B cell (primary cell): ENCODE results near the gene RTP4. TPM values are rescaled to one million over a fixed set of nuclear protein-coding genes. Genes with fewer than 3 reads are reported as not detected.

Source experiments
- ATAC-seq: fragments of 200-7000 bp; cut with Tn5 transposase; one replicate; pipeline ENCODE4 v1.10.0; 2021; ENCODE audit warnings: low read depth, mild to moderate bottlenecking, moderate number of reproducible peaks, moderate library complexity
- CTCF ChIA-PET: fragments of 350-600 bp; sonication (Branson Sonifier 250); formaldehyde crosslinking; loops from one replicate; lab custom pipeline; 2021; ENCODE audit warnings: antibody characterized with exemption, inconsistent platforms; lab: Charles Lee
- POLR2A ChIA-PET: fragments of 350-600 bp; sonication (Branson Sonifier 250); formaldehyde crosslinking; loops from one replicate; lab custom pipeline; 2021; ENCODE audit warnings: antibody characterized with exemption; lab: Charles Lee
- DNase-seq: peaks from one replicate; pipeline ENCODE4 v3.0.0; 2013
- H2AFZ ChIP-seq: 2 replicates; pipeline ENCODE4 v1.6.1; 2012; ENCODE audit warnings: mild to moderate bottlenecking, low read depth, low read length; ENCODE audit not compliant: insufficient read depth, poor library complexity, severe bottlenecking
- H3K27ac ChIP-seq, 2 donors: 1 replicate in 1 of 2; 2 replicates in 1 of 2; pipeline ENCODE4 v1.5.1; 2012 to 2013; ENCODE audit warnings: low read length in 2 of 2, mild to moderate bottlenecking in 2 of 2, moderate library complexity in 1 of 2
- H3K27me3 ChIP-seq, 4 experiments: fragments of 200-600 bp in 1 of 4; sonication (generic) in 1 of 4; replicated peaks in 1 of 4; 1 replicate in 2 of 4; 2 replicates in 2 of 4; pipeline versions ENCODE4 v1.6.1 to v1.7.0; 2013 to 2016; ENCODE audit warnings: low read length in 3 of 4, mild to moderate bottlenecking in 2 of 4, mixed read lengths in 1 of 4, moderate library complexity in 1 of 4; ENCODE audit not compliant: insufficient read depth in 4 of 4, control insufficient read depth in 3 of 4; ENCODE audit errors: control extremely low read depth in 1 of 4
- H3K36me3 ChIP-seq, 2 experiments: replicated peaks in 1 of 2; 1 replicate in 1 of 2; 2 replicates in 1 of 2; pipeline versions ENCODE4 v1.6.1 to v1.7.1; 2013; ENCODE audit warnings: low read length in 1 of 2; ENCODE audit not compliant: insufficient read depth in 2 of 2, control insufficient read depth in 1 of 2; ENCODE audit errors: control extremely low read depth in 1 of 2, extremely low read depth in 1 of 2
- H3K4me1 ChIP-seq, 2 donors: fragments of 200-600 bp in 1 of 2; sonication (generic) in 1 of 2; 1 replicate in 1 of 2; 2 replicates in 1 of 2; pipeline versions ENCODE4 v1.5.1 to v1.6.1; 2013 to 2017; ENCODE audit warnings: low read length in 2 of 2; ENCODE audit not compliant: control insufficient read depth in 2 of 2, insufficient read depth in 2 of 2
- H3K4me2 ChIP-seq: replicated peaks from 2 replicates; pipeline ENCODE3; 2012; ENCODE audit warnings: mild to moderate bottlenecking, low read depth, low read length; ENCODE audit not compliant: poor library complexity, severe bottlenecking
- H3K4me3 ChIP-seq, 5 experiments: fragments of 200-600 bp in 1 of 5; sonication (generic) in 1 of 5; 1 replicate in 3 of 5; 2 replicates in 2 of 5; pipeline versions ENCODE4 v1.5.1 to v1.7.0; 2011 to 2016; ENCODE audit warnings: low read length in 4 of 5, mild to moderate bottlenecking in 4 of 5, low read depth in 2 of 5, control low read depth in 1 of 5, moderate library complexity in 1 of 5; ENCODE audit not compliant: insufficient read depth in 1 of 5; ENCODE audit errors: control extremely low read depth in 1 of 5, extremely low read depth in 1 of 5
- H3K79me2 ChIP-seq: fragments of 200-600 bp; sonication (generic); one replicate; pipeline ENCODE4 v1.6.0; 2016; ENCODE audit warnings: low read length; ENCODE audit not compliant: control insufficient read depth, insufficient read depth
- H3K9ac ChIP-seq: fragments of 200-600 bp; sonication (generic); 2 replicates; pipeline ENCODE4 v1.6.1; 2017; ENCODE audit warnings: mild to moderate bottlenecking, low read length, moderate library complexity
- H3K9me3 ChIP-seq, 3 donors: one replicate each; pipeline versions ENCODE4 v1.6.1 to v1.7.1; 2013; ENCODE audit warnings: low read length in 2 of 3; ENCODE audit not compliant: control insufficient read depth in 2 of 3, insufficient read depth in 1 of 3; ENCODE audit errors: control extremely low read depth in 1 of 3
- H4K20me1 ChIP-seq: 2 replicates; pipeline ENCODE4 v1.6.0; 2012; ENCODE audit warnings: mild to moderate bottlenecking, low read length; ENCODE audit not compliant: insufficient read depth, control insufficient read depth, poor library complexity, severe bottlenecking
- H3K27ac Mint-ChIP-seq: one replicate; pipeline ENCODE4 v1.8.0; 2021; ENCODE audit warnings: mixed read lengths
- H3K27me3 Mint-ChIP-seq: one replicate; pipeline ENCODE4 v1.8.0; 2021; ENCODE audit warnings: mixed read lengths
- H3K4me1 Mint-ChIP-seq: one replicate; pipeline ENCODE4 v1.8.0; 2021; ENCODE audit warnings: mixed read lengths
- H3K4me3 Mint-ChIP-seq: one replicate; pipeline ENCODE4 v1.8.0; 2021; ENCODE audit warnings: mixed read lengths
- H3K9me3 Mint-ChIP-seq: one replicate; pipeline ENCODE4 v1.8.0; 2022; ENCODE audit warnings: mixed read lengths; ENCODE audit not compliant: insufficient read depth
- EZH2 ChIP-seq: IDR thresholded peaks from 2 replicates; pipeline ENCODE4 v1.6.1; 2012; ENCODE audit warnings: borderline replicate concordance, low read depth, mild to moderate bottlenecking, moderate library complexity, low read length; ENCODE audit not compliant: insufficient read depth, poor library complexity, severe bottlenecking
- WGBS: methylation state at CpG from one replicate; pipeline ENCODE4 v1.1.5; 2013; ENCODE audit warnings: missing lambda C conversion rate; ENCODE audit not compliant: insufficient coverage; 5-methylcytosine and 5-hydroxymethylcytosine counted together
- intact Hi-C: fragments of 100-400 bp; cut with micrococcal nuclease; formaldehyde crosslinking; loops from one replicate; pipeline ENCODE4 v1.10.0; 2022
- polyA plus RNA-seq: library from polyadenylated mRNA; depleted of rRNA; stranded (reverse); fragments of >200 nt; gene quantifications from 2 replicates; pipeline ENCODE4 v1.2.3, GENCODE V29; 2012
- total RNA-seq, 2 donors: library from RNA; stranded (reverse); fragments of 120-200 nt in 1 of 2; gene quantifications; 1 replicate in 1 of 2; 2 replicates in 1 of 2; pipeline versions ENCODE4 v1.2.3 to v1.2.4, GENCODE V29; 2013 to 2022
- TF ChIP-seq, protein P1 (sequence below): fragments of 200-600 bp; IDR thresholded peaks from one replicate; pipeline ENCODE4 v1.8.0; 2022; ENCODE audit warnings: antibody characterized with exemption, mild to moderate bottlenecking

RTP4 gene
- total and polyA plus RNA-seq, 2 donors (not counting 1 experiment from before 2014, with no cell fraction given) = 1.0 to 6.7 TPM

DNA sequence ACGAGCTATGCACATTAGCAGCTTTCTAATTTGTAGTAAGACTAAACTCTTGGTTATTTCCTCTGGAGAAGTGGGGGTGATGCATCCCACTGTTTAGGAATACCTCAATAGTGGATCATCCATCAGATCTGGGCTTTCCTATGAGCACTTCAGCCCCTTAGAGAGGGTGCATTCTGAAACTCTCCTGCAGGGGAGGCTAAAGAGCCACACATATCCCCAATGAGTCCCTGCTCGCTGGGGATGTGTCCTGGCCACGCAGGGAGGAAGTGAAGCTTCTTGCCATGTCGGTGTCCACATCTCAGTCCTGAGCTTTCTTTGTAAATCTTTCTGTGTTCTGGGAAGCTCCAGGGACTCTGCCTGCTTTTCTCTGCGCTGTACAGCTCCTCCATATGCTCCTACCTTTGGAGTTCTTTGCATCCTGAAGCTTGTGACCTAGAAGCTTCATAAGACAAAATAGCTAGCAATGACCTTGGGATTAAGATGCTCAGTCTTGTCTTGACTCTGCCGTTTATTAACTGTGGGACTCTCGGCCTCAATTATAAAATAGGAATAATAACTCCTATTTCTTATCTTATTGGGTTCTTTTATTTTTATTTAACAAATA, 48.4 kb upstream of the RTP4 start:
- no peak overlapping the region for H3K27ac Mint-ChIP-seq
- H3K27me3 ChIP-seq = peaks cover 0 to 40% (median 21%) of the 10 kb centered on the region in 4 experiments
- H4K20me1 ChIP-seq = no peaks in the 10 kb centered on the region
- H3K27me3 Mint-ChIP-seq = peaks cover 58% of the 10 kb centered on the region
- peaks cover 0 to 3% (median 0%) of the 10 kb centered on the region in 3 donors for H3K9me3 ChIP-seq
- H3K27ac ChIP-seq = no peak overlapping the region
- CTCF ChIA-PET = interaction anchor here (0.7 to 15.4 kb wide), 33 partner anchors 8 to 1829 kb away, joined by 3 to 479 read pairs (median 6); partner anchors contain the start of genes RTP2 and RTP4
- H2AFZ ChIP-seq = no peak overlapping the region
- H3K79me2 ChIP-seq = no peaks in the 10 kb centered on the region
- POLR2A ChIA-PET = no interaction called here
- peaks cover 8% of the 10 kb centered on the region for H3K4me1 Mint-ChIP-seq
- no peak overlapping the region for H3K9ac ChIP-seq
- H3K4me3 ChIP-seq = no peak overlapping the region
- DNase-seq (peak; percentile 61), ATAC-seq (peak; percentile 64)
- TF ChIP-seq, protein P1, sequence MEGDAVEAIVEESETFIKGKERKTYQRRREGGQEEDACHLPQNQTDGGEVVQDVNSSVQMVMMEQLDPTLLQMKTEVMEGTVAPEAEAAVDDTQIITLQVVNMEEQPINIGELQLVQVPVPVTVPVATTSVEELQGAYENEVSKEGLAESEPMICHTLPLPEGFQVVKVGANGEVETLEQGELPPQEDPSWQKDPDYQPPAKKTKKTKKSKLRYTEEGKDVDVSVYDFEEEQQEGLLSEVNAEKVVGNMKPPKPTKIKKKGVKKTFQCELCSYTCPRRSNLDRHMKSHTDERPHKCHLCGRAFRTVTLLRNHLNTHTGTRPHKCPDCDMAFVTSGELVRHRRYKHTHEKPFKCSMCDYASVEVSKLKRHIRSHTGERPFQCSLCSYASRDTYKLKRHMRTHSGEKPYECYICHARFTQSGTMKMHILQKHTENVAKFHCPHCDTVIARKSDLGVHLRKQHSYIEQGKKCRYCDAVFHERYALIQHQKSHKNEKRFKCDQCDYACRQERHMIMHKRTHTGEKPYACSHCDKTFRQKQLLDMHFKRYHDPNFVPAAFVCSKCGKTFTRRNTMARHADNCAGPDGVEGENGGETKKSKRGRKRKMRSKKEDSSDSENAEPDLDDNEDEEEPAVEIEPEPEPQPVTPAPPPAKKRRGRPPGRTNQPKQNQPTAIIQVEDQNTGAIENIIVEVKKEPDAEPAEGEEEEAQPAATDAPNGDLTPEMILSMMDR = peak; percentile 73
- TF ChIP-seq EZH2 = no peak
- no peak overlapping the region for H3K4me2 ChIP-seq
- H3K4me1 ChIP-seq = peaks cover 6% of the 10 kb centered on the region in 2 donors
- H3K4me3 Mint-ChIP-seq = no peak overlapping the region
- WGBS = 8% methylated on average over 4 of the region's 7 CpGs
- H3K9me3 Mint-ChIP-seq = no peaks in the 10 kb centered on the region
- no peaks in the 10 kb centered on the region for H3K36me3 ChIP-seq
- intact Hi-C loops = loop anchor here (1.0 to 5.0 kb wide), 3 partner anchors 296 to 1828 kb away; no protein-coding TSS in a partner anchor

DNA sequence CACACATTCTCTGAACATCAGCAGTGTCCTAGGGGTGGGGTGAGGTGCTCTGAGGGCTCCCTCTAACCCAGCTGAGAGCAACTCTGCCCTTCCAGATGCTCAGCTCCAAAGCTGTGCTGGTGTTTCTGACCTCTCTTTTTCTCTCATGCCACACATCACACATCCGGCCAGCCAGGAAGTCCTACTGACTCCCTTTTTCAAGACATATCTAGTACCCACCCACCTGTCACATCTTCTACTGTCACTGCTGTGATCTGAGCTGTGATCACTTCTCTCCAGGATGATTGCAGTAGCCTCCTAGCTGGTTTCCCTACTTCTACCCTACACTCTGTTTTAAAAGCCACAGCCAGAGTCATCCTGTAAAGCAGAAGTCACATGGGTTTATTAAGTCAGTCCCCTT, 46.4 kb upstream of the RTP4 start:
- H3K9me3 Mint-ChIP-seq = no peaks in the 10 kb centered on the region
- peaks cover 43% of the 10 kb centered on the region for H3K27me3 Mint-ChIP-seq
- Histone ChIP-seq H2AFZ (no peak overlapping the region), H3K36me3 (no peaks in the 10 kb centered on the region), H3K4me3 (no peak overlapping the region), H3K9me3 (peaks cover 0 to 3% (median 0%) of the 10 kb centered on the region in 3 donors), H4K20me1 (no peaks in the 10 kb centered on the region), H3K27me3 (peaks cover 0 to 44% (median 19%) of the 10 kb centered on the region in 4 experiments), H3K4me1 (peaks cover 6% of the 10 kb centered on the region in 2 donors), H3K79me2 (no peaks in the 10 kb centered on the region), H3K27ac (no peak overlapping the region), H3K4me2 (no peak overlapping the region), H3K9ac (no peak overlapping the region)
- ATAC-seq = no peak
- ChIA-PET CTCF (interaction anchor here (1.0 to 15.4 kb wide), 5 partner anchors 36 to 1827 kb away, joined by 3 to 479 read pairs (median 3); no protein-coding TSS in a partner anchor), POLR2A (no interaction called here)
- TF ChIP-seq, protein P1 = no peak
- TF ChIP-seq EZH2 = no peak
- intact Hi-C loops = no loop called here
- H3K4me1 Mint-ChIP-seq = peaks cover 8% of the 10 kb centered on the region
- no peak for DNase-seq
- H3K27ac Mint-ChIP-seq = no peak overlapping the region
- H3K4me3 Mint-ChIP-seq = no peak overlapping the region
- WGBS = 83% methylated on average over 1 of the region's 1 CpG
